GM18870 (cell line): ENCODE data around the gene BRSK2.

Source experiments
- ATAC-seq: cut with Tn5 transposase; IDR thresholded peaks from one replicate; pipeline ENCODE4 v1.9.1; 2021; ENCODE audit warnings: moderate library complexity; ENCODE audit not compliant: unreplicated experiment

Gene BRSK2

DNA sequence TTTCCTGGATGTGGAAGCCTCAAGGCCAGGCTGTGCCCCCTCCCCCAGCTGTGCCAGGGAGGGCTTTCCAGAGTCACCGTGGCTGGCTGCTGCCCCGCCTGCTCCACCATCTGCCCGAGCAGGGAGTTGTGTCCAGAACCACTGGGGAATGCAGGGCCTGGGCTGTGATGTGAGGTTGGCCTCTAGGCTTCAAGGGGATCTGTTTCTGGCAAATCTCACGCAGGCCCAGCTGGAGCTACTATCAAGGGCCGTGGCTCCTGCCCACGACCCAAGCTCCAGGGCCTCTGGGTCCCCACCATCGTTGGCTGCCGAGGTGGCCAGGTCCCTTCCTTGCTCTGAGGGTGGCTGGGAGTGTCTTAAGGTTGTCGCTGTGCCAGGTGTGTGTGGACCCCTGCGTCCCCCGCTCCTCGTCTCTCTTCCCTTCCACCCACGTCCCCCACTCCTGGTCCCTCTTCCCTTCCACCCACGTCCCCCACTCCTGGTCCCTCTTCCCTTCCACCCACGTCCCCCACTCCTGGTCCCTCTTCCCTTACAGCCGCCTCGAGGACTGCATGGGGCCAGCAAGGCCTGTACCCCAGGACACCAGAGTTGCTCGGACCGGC lies 6.1 kb downstream of the BRSK2 start:
- no peak for ATAC-seq

DNA sequence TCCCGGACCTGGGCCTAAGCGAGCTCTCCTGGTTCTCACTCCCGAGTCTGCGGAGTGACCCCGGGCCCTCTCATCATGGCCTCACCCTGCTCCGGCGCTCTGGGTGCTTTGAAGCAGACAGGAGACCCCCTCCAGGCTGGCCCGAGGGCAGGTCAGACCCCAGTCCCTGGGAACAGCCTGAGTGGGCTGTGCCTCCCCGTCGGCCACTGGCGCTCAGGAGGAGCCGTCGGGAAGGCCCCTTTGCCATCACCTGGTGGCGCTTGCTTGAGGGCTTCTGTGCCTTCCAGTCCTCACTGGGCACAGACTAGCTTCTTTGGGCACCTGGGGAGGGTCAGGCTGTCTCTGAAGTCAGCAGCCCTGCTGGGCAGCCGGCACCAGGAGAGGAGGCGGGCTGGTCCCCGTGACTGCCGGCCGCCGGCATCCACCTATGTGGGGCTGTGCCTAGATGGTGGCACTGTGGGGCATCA lies 6.7 kb downstream of the BRSK2 start:
- no peak for ATAC-seq

DNA sequence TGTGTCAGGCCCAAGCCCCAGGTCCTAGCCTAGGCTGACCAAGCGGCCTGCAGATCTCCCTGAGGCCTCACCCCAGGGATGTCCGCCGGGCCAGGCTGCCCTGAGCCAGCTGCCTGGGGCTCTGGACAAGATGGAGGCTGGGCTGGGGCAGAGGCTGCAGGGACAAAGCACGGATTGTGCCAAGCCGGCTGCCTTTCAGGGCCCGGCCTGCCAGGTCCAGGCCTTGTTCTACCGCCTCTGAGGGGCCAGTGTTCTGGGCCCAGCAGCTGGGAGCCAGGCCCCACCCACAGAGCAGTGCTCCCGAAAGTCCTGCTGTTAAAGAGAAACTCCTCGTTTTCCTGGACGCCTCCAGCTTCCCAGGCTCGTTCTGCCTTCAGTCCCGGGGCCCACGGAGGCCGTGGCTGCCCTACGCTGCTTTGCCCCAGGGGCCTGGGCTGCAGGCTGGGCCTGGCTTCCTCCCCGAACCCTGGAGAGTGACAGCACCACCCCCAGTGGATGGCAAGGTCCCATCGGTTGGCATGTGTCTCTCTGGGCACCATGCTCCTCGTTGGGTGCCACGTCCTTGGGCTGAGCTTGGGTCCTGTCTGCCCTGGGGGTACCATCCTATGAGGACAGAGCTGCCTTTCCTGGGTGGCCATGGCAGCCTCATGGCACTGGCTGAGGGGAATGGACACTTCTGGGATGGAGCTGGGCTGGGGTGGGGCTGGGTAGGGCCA lies 7.6 kb downstream of the BRSK2 start:
- no peak for ATAC-seq

DNA sequence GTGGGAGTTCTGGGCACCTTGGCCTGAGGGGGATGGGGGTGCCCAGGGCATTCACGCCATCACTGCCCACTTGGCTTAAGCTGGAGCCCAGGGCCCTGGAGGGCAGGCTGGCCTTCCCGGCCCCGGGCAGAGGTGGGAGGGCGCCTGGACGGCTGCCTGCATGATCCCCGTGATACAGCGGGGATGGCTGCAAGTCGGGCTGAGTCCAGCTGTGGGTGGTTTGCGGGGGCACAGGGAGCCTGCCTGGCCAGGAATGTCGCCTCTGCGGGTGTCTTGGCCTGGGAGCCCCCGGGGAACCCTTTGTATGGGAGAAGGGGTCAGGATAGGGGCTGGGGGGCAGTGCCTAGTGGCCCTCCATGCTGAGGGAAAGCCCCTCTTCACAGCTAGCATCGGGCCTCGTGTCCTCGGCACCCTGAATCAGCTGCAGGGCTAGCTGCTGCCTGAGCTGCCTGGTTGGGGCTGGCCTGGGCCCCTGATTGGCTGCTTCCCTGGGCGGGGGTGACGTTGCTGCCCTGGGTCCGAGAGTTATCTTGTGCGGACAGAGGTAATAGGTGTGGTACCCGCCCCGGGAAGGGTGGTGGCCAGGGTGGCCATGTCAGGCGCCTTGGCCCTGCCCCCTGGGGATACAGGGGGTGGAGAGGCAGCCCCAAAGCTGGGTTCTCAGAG lies 8.3 kb downstream of the BRSK2 start:
- no peak for ATAC-seq

DNA sequence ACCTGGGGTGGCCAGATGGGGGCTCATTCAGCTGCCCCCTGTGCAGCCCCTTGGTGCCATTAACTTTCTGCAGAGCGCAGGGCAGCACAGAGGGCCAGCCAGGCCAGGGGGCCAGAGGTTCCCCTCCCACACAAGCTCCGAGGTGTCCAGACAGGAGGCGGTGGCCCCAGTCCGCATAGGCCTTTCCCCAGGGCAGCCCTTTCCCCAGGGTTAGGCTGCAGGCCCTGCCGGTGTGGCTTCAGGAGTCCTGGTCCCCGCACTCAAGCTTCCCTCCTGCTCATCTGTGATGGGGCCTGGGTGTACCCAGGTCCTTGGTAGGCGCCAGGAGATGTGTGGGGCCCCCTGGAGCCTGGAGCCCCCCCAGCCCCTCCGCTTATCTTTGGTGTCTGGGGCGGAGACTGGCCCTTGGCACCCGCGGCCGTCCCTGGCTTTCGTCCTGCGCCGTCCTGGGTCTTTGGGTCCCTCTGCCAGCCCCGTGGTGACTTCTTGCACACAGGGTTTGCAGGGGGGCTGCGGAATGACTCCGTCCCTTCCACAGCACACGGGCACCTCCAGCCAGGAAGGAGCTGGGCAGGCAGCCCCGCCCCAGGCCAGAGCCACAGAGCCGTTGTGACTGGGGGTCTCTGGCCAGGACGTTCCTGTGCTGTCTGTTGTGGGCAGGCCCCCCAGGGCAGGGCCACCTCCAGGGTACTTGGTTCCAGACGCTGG lies 8.9 kb downstream of the BRSK2 start:
- no peak for ATAC-seq

DNA sequence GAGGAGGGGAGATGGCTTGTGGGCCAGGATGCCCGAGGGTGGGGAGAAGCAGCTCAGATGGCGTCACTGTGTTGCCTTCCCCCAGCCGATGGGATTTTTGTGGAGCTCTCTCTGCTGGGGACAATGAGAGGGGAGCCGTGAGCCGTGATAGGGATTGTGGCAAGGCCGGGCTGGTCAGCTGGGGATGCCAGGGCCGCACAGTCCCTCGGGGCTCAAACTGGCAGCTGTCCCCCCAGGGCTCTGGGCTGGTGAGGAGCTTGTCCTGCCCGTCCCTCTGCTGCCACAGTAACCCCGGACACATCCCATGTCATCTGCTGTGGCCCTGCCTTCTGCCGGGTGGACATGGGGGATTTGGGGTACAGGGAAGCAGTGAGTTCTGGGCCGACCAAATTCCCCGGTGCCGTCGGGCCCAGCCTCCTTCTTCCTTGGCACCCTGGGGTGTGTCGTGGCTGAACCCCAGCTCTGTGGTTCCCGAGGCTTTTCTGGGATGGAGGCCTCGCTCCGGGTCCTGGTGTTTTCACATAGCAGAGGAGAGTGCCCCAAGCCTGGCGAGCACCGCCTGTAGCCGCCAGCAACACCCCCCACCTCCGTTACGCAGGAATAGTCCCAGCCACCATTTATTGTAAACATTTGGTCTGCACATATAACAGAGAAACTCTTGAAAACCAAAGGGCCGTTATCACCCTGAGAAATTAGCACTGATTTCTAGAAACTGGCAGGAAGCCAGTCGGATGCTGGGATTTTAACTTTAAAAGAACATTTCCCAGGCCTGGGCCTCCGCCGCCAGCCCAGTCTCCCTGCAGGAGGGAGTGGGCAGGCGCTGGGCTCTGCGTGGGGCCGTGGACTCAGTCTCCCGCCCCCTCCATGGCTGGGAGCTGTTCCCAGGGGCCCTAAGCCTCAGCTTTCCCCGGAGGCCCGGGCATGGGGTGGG lies 9.9 kb downstream of the BRSK2 start:
- no peak for ATAC-seq

DNA sequence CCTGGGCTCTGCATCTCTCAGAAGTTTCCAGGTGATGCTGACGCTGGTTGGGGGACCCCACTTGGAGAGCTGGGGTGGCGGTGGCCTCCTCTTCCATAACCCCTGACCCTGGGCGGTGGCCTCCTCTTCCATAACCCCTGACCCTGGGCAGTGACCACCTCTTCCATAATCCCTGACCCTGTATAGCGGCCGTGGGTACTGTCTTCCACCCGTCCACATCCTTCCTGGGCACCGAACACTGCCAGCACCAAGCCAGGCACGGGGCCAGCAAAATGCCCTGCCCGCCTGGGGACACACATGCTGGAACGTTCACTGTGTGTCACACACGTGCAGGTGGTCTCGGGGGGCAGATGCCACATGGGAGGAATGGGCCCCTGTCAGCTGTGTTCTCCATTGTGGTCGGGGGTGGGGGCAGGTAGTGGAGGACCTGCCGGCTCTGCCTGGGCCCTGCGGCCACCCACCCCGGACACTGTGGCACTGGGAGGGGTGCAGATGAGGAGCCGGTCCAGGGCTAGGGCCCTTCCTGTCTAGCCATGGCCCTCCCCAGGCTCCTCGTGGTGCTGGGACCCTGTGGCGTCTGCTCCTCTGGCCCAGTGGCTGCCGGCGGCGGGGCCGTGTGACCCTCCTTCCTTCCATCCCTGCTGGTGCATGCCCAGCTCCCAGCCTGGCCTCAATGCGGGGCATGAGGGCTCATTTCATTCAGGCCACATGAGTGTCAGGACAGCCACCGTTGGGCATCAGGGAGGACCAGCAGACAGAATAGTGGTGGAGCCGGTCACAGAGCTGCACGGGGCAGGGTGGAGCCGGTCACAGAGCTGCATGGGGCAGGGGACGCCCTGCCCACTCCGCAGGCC lies 10.8 kb downstream of the BRSK2 start:
- no peak for ATAC-seq

DNA sequence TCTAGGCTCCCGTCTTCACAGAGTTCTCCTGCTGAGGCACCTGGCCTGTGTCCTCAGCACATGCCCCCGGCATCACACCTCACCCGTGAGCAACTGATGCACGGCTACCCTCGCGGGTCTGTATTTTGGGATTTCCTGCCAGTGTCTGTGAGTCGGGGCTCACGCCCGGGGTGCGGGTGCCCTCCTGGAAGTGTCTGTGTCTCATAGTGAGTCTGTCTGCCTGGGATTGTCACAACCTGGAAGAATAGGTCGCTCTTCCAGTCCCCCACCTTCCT lies 11.4 kb downstream of the BRSK2 start:
- ATAC-seq = no peak

DNA sequence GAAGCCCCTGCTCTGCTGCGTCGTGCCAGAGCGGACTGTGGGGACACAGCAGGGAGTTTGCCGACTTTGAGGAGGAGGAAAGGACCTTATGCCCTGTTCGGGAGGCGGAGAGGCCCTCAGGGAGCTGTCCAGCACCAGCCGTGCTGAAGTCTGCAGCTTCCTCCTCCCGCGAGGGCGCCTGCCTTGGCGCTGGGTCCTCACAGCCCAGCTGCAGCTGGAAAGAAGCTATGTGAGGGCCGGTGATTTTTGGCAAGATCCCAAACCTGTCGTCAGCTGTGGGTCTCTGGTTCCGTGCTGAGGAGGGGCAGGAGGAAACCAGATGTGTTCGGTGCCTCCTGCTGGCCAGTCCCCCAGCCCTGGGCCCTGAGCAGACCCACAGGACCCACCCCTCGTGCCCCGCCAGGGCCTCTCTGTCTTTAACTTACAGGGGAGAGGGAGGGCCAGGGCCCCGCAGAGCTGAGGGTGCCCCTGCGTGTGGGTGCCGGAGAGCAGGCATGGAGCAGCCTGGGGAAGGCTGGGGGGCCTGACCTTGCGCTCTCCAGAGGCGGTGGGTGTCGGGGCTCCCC lies 12.0 kb downstream of the BRSK2 start:
- ATAC-seq = no peak

DNA sequence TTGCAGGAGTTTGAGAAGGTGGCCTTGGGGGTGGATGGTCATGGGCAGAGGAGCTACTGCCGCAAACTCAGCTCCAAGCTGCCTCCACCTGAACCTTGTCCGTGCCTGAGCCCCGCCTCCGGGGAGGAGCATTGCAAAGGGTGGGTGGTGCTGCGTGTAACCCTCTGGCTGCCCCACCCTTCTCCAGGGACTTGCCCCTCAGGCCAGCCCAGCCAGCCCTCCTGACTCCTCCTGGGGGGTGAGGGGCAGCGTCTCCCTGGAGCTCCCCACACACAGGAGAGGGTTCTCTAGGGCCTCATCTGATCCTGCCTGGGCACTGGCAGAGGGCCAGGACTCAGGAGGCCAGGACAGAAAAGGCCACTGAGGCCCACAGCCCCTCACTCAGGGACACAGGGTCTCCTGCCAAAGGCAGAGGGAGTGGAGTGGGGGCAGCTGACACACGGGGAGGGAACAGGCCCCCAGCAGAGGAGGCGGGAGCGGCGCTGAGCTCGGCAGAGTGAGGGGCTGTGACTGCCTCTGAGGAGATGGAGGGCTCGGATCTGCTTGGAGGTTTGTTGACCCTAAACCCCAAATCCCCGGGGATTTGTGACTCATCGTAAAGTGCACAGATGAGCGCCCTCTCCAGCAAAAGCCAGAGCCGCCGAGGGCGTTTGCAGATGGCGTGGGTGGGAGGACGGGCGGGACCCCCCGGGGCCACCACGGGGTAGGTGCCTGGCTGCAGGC lies 12.8 kb downstream of the BRSK2 start:
- no peak for ATAC-seq

DNA sequence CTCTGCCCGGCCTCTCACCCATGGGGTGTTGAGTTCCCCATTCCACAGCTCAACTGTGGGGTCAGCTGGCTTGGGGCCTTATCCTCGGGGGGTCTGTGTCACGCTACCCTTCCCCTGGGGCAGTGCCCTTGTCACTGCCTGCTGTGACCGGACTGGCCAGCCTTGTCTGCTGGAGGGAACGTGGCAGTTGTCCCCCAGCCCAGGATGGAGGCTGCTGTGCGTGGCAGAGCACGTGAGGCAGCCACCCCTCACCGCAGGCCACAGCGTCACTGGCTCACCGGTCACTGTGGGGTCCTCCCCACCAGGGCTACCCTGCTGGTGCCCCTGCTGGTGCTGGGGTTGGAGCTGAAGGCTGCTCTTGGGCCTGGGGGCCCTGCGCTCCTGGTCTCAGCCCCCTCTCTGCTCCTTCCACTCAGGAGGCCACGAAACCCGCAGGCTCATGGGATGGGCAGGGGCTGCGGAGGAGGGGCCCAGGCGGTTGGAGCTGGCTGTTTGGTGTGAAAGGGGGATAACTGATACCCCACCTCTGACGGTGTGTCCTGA lies 13.4 kb downstream of the BRSK2 start:
- ATAC-seq = no peak

DNA sequence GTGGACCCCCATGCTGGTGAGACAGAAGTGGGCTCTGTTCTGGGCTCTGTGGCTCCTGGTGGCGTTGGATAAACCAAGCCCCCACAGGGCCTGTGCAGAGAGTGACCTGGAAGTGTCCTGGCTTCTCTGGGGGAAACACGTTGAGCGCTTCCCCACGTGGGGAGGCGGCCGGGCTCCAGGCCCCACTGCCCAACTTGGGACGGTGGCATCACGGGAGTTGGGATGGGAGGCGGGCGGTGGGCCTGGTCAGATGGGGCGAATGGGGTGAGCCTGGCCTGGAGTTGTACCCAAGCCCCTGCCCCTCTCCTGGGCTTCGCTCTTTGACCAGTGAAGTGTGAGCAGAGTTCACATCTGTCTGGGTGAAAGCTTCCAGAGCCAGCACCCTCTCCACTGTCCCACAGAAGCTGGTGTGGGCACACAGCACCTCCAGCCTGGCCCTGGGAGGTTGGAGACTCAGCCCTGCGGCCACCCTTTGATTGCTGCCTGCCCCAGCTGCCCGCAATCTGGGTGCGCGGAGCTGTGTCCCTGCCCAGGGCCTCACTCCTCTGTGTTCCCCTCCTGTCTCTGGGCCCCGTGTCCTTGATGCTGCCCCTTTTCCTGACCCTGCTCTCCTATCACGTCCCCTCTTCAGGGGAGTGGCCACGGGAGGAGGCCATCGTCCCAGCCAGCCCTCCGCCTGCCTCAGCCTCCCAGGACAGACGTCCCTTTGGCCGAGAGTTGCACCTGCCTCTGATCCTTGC lies 14.2 kb downstream of the BRSK2 start:
- no peak for ATAC-seq

DNA sequence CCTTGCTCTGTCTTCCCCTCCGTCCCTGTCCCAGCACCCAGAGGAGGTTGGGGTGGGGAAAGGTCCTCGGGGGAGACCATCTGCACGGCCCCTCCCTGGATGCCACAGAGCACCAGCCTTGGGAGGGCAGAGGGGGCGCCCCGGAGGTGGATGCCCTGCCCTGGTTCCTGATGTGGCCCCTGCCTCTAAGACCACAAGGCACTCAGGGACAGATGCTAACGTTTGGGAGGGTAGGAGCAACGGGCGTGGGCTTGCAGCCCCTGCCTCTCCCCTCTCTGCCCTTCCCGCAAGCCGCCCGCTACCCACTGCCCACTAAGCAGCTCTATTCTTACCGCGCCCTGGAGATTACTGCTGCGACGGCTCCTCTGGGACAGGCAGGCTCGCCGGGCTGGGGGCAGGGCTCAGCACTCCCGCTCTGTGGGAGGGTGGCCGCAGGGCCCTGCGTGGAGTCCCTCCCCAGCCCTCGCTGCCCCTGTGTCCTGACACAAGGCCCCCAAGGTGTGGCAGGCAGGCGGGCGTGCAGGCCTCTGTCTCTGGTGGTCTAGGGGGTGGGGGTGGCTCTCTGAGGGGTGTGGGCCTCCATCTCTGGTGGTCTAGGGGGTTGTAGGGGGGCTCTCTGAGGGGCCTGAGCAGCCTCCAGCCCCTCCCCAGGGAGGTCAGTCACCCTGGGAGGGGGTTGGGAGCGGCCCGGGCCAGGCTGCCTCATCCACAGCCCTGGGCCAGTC lies 14.9 kb downstream of the BRSK2 start:
- no peak for ATAC-seq

DNA sequence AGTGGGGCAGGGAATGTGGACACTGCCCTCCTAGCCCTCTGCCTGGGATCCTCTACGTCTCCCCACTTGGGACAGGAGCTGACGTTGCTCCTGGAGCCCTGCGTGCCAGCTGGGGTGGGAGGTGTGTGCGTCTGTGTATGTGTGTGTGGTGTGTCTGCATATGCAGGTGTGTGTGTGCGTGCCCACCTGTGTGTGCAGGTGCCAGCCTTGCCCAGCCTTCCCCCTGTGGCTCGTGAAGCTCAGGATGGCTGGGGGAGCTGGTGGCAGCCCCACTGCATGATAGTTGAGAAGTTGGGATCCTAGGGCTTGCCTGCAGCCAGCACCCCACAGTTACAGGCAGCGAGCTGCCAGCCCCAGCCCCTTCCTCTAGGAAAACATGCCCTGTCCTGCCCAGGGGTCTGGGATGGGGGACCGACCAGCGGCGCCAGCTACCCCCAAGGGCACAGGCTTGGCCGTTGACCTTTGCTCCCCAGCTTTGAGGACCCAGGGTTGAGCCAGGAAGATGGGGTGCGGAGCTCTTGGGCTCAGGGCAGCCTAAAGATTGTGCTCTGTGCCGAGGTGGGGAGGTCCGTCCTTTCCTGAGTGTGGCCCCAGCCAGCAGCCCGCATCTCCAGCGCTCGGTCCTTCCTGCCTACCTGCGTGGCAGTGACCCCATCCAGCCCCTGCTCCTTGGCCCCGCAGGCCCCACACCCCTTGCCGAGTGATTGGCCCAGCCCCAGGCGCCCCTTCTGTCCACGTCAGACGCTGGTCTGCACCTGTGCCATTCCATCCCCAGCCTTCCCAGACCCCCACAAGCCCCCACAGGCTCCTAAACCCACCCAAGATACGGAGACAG lies 15.7 kb downstream of the BRSK2 start:
- ATAC-seq = no peak

DNA sequence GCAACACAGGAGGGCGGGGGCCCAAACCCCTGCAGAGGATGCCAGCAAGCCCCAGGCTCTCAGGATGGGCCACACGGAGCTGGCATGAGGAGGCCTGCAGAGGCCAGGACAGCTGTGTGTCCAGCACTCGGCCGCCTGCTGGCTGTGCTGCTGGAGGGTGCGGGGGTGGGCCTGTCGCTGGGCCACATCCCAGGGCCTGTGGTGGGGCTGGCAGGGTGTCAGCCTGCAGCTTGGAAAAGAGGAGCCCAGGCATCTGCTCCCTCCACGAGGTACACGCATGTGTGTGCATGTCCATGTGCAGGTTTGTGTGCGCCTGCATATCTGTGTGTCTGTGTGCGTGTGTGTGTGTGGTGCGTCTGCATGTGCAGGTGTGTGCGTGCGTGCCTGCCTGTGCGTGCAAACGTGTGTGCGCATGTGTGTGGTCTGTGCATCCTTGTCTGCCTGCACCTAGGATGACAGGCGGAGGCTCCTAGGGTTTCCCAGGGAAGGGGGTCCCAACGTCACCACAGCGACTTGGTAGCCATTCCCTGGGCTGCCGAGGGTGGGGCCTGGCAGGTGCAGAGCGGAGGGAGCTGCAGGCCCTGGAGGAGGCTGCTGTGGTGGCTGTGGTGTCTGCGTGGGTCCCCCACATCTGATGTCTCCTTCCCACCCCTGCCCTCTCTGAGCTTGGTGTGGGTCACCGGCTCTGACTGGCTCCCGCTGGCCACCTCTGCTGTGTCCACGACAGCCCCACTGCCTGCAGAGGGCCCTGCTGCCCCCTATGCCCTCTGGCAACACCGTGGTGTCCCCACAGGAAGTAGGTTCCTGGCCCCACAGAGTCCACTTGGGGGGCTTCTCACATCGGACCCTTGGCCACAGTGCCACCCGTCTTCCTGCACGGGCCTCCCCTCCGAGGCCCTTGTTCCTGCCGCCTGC lies 17.1 kb downstream of the BRSK2 start:
- no peak for ATAC-seq
